IMR-90 (cell line): ENCODE results near the gene EAF1. TPM values are rescaled to one million over a fixed set of nuclear protein-coding genes. Genes with fewer than 3 reads are reported as not detected.

Experiments
- ATAC-seq: fragments of 200-7000 bp; cut with Tn5 transposase; 2 replicates; pipeline ENCODE4 v1.9.1; 2020; ENCODE audit warnings: low read depth, mild to moderate bottlenecking, moderate library complexity
- BruUV-seq: library from RNA; stranded (reverse); fragments of 400-500 nt; replicated peaks from 2 replicates; lab custom pipeline; 2021; lab: Mats Ljungman, UMichigan
- CTCF ChIA-PET: fragments of 300-600 bp; formaldehyde crosslinking; extraction: SDS; loops from one replicate; lab custom pipeline; 2021; ENCODE audit warnings: antibody characterized with exemption; lab: Yijun Ruan, JAX
- POLR2A ChIA-PET: fragments of 300-600 bp; sonication (Branson Sonifier 250); formaldehyde crosslinking; loops from one replicate; lab custom pipeline; 2022; ENCODE audit warnings: antibody characterized with exemption; ENCODE audit not compliant: unreplicated experiment; lab: Charles Lee
- DNase-seq: peaks from one replicate; pipeline ENCODE4 v3.0.0; 2013
- H2AFZ ChIP-seq: replicated peaks from 2 replicates; pipeline ENCODE3; 2013; ENCODE audit warnings: low read length, mild to moderate bottlenecking; ENCODE audit not compliant: poor library complexity
- H2AK5ac ChIP-seq: 2 replicates; pipeline ENCODE4 v1.6.1; 2013; ENCODE audit warnings: low read depth, low read length, inconsistent platforms
- H2AK9ac ChIP-seq: replicated peaks from 2 replicates; pipeline ENCODE3; 2013; ENCODE audit warnings: mild to moderate bottlenecking, low read depth, low read length, moderate library complexity; ENCODE audit not compliant: poor library complexity
- H2BK120ac ChIP-seq: 2 replicates; pipeline ENCODE4 v1.6.1; 2013; ENCODE audit warnings: low read depth, low read length, inconsistent platforms
- H2BK15ac ChIP-seq: 3 replicates; pipeline ENCODE4 v1.6.1; 2013; ENCODE audit warnings: low read depth, low read length, inconsistent platforms
- H2BK20ac ChIP-seq: 2 replicates; pipeline ENCODE4 v1.6.1; 2013; ENCODE audit warnings: low read depth, mild to moderate bottlenecking, inconsistent platforms, low read length, moderate library complexity
- H2BK5ac ChIP-seq: 2 replicates; pipeline ENCODE4 v1.6.1; 2013; ENCODE audit warnings: mild to moderate bottlenecking, low read depth, low read length, inconsistent platforms; ENCODE audit not compliant: poor library complexity, severe bottlenecking
- H3K14ac ChIP-seq: replicated peaks from 2 replicates; pipeline ENCODE4 v1.6.1; 2013; ENCODE audit warnings: low read depth, low read length, inconsistent platforms
- H3K18ac ChIP-seq: 2 replicates; pipeline ENCODE4 v1.6.1; 2013; ENCODE audit warnings: low read depth, low read length, control low read depth
- H3K23ac ChIP-seq: 2 replicates; pipeline ENCODE4 v1.6.1; 2013; ENCODE audit warnings: low read depth, low read length, inconsistent platforms
- H3K27ac ChIP-seq: 2 replicates; pipeline ENCODE4 v1.5.1; 2013; ENCODE audit warnings: mild to moderate bottlenecking, control low read depth, low read length; ENCODE audit not compliant: insufficient read depth
- H3K27me3 ChIP-seq: 2 replicates; pipeline ENCODE4 v1.6.1; 2013; ENCODE audit warnings: low read length; ENCODE audit not compliant: control insufficient read depth, insufficient read depth
- H3K36me3 ChIP-seq: 2 replicates; pipeline ENCODE4 v1.6.1; 2013; ENCODE audit warnings: low read length, mixed read lengths; ENCODE audit not compliant: control insufficient read depth, insufficient read depth
- H3K4ac ChIP-seq: 2 replicates; pipeline ENCODE4 v1.6.1; 2013; ENCODE audit warnings: low read depth, low read length, inconsistent platforms
- H3K4me1 ChIP-seq: 2 replicates; pipeline ENCODE4 v1.6.1; 2013; ENCODE audit warnings: low read length, mixed read lengths; ENCODE audit not compliant: control insufficient read depth, insufficient read depth
- H3K4me2 ChIP-seq: 2 replicates; pipeline ENCODE4 v1.6.1; 2013; ENCODE audit warnings: low read depth, mild to moderate bottlenecking, control low read depth, low read length, moderate library complexity
- H3K4me3 ChIP-seq: 2 replicates; pipeline ENCODE4 v1.5.1; 2013; ENCODE audit warnings: low read depth, mild to moderate bottlenecking, control low read depth, low read length, moderate library complexity; ENCODE audit not compliant: insufficient read depth
- H3K56ac ChIP-seq: 2 replicates; pipeline ENCODE4 v1.6.1; 2013; ENCODE audit warnings: low read length, inconsistent platforms; ENCODE audit not compliant: insufficient read depth; ENCODE audit errors: extremely low read depth
- H3K79me1 ChIP-seq, 2 experiments: 2 replicates each; pipeline ENCODE4 v1.6.1; 2013; ENCODE audit warnings: low read length in 2 of 2, inconsistent platforms in 1 of 2, low read depth in 1 of 2
- H3K9ac ChIP-seq: 2 replicates; pipeline ENCODE4 v1.6.1; 2013; ENCODE audit warnings: low read depth, low read length, control low read depth
- H3K9me1 ChIP-seq: 2 replicates; pipeline ENCODE4 v1.6.1; 2013; ENCODE audit warnings: low read length, inconsistent platforms; ENCODE audit not compliant: insufficient read depth
- H3K9me3 ChIP-seq: 2 replicates; pipeline ENCODE4 v1.6.1; 2013; ENCODE audit warnings: low read length; ENCODE audit not compliant: control insufficient read depth, insufficient read depth
- H4K20me1 ChIP-seq: 2 replicates; pipeline ENCODE4 v1.6.1; 2013; ENCODE audit warnings: low read length, inconsistent platforms; ENCODE audit not compliant: insufficient read depth
- H4K5ac ChIP-seq: 2 replicates; pipeline ENCODE4 v1.6.1; 2013; ENCODE audit warnings: mild to moderate bottlenecking, low read depth, low read length, control low read depth
- H4K8ac ChIP-seq, 2 experiments: 2 replicates each; pipeline ENCODE4 v1.6.1; 2013; ENCODE audit warnings: low read depth in 2 of 2, low read length in 2 of 2, control low read depth in 1 of 2, inconsistent platforms in 1 of 2
- H4K91ac ChIP-seq: 2 replicates; pipeline ENCODE4 v1.6.1; 2013; ENCODE audit warnings: low read depth, low read length, inconsistent platforms; ENCODE audit not compliant: insufficient read depth
- BHLHE40 ChIP-seq: fragments of 150-350 bp; IDR thresholded peaks from 2 replicates; pipeline ENCODE4 v1.6.1; 2016; ENCODE audit warnings: mild to moderate bottlenecking, low read depth, low read length
- CEBPB ChIP-seq: IDR thresholded peaks from 2 replicates; pipeline ENCODE4 v1.6.1; 2012; ENCODE audit warnings: low read depth, low read length, improper control_type of control experiment
- CHD1 ChIP-seq: IDR thresholded peaks from 2 replicates; pipeline ENCODE4 v1.6.1; 2012; ENCODE audit warnings: low read depth, low read length, improper control_type of control experiment
- FOS ChIP-seq: fragments of 150-350 bp; IDR thresholded peaks from 2 replicates; pipeline ENCODE4 v1.6.1; 2016; ENCODE audit warnings: low read depth, low read length
- MAFK ChIP-seq: IDR thresholded peaks from 2 replicates; pipeline ENCODE4 v1.6.1; 2012; ENCODE audit warnings: low read depth, low read length, improper control_type of control experiment
- MAZ ChIP-seq: IDR thresholded peaks from 2 replicates; pipeline ENCODE4 v1.6.1; 2012; ENCODE audit warnings: low read depth, mild to moderate bottlenecking, low read length, improper control_type of control experiment, moderate library complexity, borderline replicate concordance
- MXI1 ChIP-seq: IDR thresholded peaks from 2 replicates; pipeline ENCODE4 v1.6.1; 2012; ENCODE audit warnings: low read depth, mild to moderate bottlenecking, low read length, moderate library complexity, borderline replicate concordance
- NFE2L2 ChIP-seq: fragments of 150-350 bp; IDR thresholded peaks from 2 replicates; pipeline ENCODE4 v1.6.1; 2016; ENCODE audit warnings: low read depth, mild to moderate bottlenecking, low read length
- POLR2A ChIP-seq: IDR thresholded peaks from 2 replicates; pipeline ENCODE4 v1.6.1; 2012; ENCODE audit warnings: mild to moderate bottlenecking, low read depth, low read length
- RAD21 ChIP-seq: IDR thresholded peaks from 2 replicates; pipeline ENCODE4 v1.6.1; 2012; ENCODE audit warnings: low read length, improper control_type of control experiment
- RCOR1 ChIP-seq: IDR thresholded peaks from 2 replicates; pipeline ENCODE4 v1.6.1; 2012; ENCODE audit warnings: mild to moderate bottlenecking, low read length, improper control_type of control experiment; ENCODE audit not compliant: insufficient replicate concordance
- RFX5 ChIP-seq: IDR thresholded peaks from 2 replicates; pipeline ENCODE4 v1.8.0; 2012; ENCODE audit warnings: low read depth, mild to moderate bottlenecking, low read length, moderate library complexity
- SMC3 ChIP-seq: fragments of 150-350 bp; IDR thresholded peaks from 2 replicates; pipeline ENCODE4 v1.6.1; 2016; ENCODE audit warnings: low read depth, mild to moderate bottlenecking, antibody characterized with exemption, low read length, moderate library complexity
- WGBS, 2 experiments: methylation state at CpG; one replicate each; pipeline versions ENCODE4 v1.1.5 to v1.1.7; 2013; ENCODE audit warnings: missing lambda C conversion rate in 2 of 2; ENCODE audit not compliant: insufficient read length in 1 of 2; ENCODE audit errors: extremely low coverage in 2 of 2; 5-methylcytosine and 5-hydroxymethylcytosine counted together
- dilution Hi-C: fragments of 300-500 bp; cut with HindIII; formaldehyde crosslinking; loops from one replicate; pipeline ENCODE4 v1.14.3; 2018; ENCODE audit warnings: low sequenced_read_pairs; ENCODE audit not compliant: unreplicated experiment
- in situ Hi-C: fragments of 300-500 bp; cut with MboI; formaldehyde crosslinking; loops from 3 replicates; pipeline ENCODE4 v1.14.3; 2019; ENCODE audit warnings: low sequenced_read_pairs, inconsistent platforms, mixed read lengths
- intact Hi-C: fragments of 100-400 bp; cut with micrococcal nuclease; formaldehyde crosslinking; loops from 2 replicates; pipeline ENCODE4 v1.10.0; 2022
- polyA plus RNA-seq, 3 experiments: library from polyadenylated mRNA; depleted of rRNA; stranded (reverse); fragments of >200 nt; gene quantifications; 2 replicates each; pipeline ENCODE4 v1.2.3, GENCODE V29; 2012; ENCODE audit warnings: low replicate concordance in 1 of 3
- total RNA-seq: library from RNA; depleted of rRNA; stranded (reverse); fragments of >200 nt; gene quantifications from 2 replicates; pipeline ENCODE4 v1.2.3, GENCODE V29; 2012
- TF ChIP-seq, protein P1 (sequence below): conservative IDR thresholded peaks from 2 replicates; pipeline ENCODE4 v1.5.1; 2012; ENCODE audit warnings: mild to moderate bottlenecking, low read depth, low read length, improper control_type of control experiment
- TF ChIP-seq, protein P2 (sequence below): fragments of 150-350 bp; IDR thresholded peaks from 2 replicates; pipeline ENCODE4 v1.6.1; 2017; ENCODE audit warnings: mild to moderate bottlenecking, antibody characterized with exemption, low read length, low read depth
- TF ChIP-seq, protein P3 (sequence below): fragments of 150-350 bp; IDR thresholded peaks from 2 replicates; pipeline ENCODE4 v1.6.1; 2016; ENCODE audit warnings: low read depth, mild to moderate bottlenecking, low read length, moderate library complexity, borderline replicate concordance

The EAF1 gene
- total and polyA plus RNA-seq, 2 of the 4 experiments (the other 2 are of a cell fraction): 7.0 to 21.3 TPM

DNA sequence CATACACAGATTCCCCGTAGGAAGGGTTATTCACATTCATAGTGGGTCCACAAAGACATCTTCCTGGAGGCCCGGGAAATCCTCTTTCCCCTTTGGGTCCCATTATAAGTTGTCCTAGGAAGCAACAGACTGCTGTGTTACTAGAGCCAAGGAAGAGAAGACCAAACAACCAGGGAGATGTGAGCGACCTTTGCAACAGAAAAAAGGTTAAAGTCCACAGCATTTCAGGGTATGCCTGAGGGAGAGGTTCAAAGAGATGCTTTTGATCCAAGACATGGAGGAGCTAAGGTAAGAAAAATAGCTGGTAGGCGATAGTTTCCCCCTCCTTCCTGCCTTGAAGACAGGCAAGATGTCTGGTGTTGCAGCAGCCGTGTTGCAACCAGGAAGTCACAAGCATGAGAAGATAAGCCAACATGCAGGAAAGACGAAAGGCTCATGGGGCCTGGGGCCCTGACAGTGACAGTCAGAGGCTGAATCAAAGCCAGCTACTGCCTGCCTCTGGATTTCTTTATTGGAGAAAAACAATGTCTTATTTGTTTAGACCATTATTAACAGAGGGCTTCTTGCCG is 30.9 kb downstream of the EAF1 start:
- no peak overlapping the region for H2AFZ ChIP-seq
- dilution Hi-C loops (no loop called here), in situ Hi-C loops (no loop called here), intact Hi-C loops (no loop called here)
- H4K8ac ChIP-seq: no peak overlapping the region
- ChIA-PET CTCF (no interaction called here), POLR2A (no interaction called here)
- H2BK5ac ChIP-seq: no peak overlapping the region
- no peak overlapping the region for H3K4me2 ChIP-seq
- no peak overlapping the region for H2BK20ac ChIP-seq
- H3K14ac ChIP-seq: no peak overlapping the region
- no peaks in the 10 kb centered on the region for H3K79me1 ChIP-seq
- H3K4me1 ChIP-seq: no peaks in the 10 kb centered on the region
- no peak overlapping the region for H3K23ac ChIP-seq
- TF ChIP-seq MAFK (no peak), MXI1 (no peak), MAZ (no peak), SMC3 (no peak), FOS (no peak), BHLHE40 (no peak), NFE2L2 (no peak), POLR2A (no peak), CEBPB (no peak), RCOR1 (no peak), RFX5 (no peak), CHD1 (no peak), RAD21 (no peak)
- TF ChIP-seq, protein P1, sequence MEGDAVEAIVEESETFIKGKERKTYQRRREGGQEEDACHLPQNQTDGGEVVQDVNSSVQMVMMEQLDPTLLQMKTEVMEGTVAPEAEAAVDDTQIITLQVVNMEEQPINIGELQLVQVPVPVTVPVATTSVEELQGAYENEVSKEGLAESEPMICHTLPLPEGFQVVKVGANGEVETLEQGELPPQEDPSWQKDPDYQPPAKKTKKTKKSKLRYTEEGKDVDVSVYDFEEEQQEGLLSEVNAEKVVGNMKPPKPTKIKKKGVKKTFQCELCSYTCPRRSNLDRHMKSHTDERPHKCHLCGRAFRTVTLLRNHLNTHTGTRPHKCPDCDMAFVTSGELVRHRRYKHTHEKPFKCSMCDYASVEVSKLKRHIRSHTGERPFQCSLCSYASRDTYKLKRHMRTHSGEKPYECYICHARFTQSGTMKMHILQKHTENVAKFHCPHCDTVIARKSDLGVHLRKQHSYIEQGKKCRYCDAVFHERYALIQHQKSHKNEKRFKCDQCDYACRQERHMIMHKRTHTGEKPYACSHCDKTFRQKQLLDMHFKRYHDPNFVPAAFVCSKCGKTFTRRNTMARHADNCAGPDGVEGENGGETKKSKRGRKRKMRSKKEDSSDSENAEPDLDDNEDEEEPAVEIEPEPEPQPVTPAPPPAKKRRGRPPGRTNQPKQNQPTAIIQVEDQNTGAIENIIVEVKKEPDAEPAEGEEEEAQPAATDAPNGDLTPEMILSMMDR: no peak
- TF ChIP-seq, protein P2, sequence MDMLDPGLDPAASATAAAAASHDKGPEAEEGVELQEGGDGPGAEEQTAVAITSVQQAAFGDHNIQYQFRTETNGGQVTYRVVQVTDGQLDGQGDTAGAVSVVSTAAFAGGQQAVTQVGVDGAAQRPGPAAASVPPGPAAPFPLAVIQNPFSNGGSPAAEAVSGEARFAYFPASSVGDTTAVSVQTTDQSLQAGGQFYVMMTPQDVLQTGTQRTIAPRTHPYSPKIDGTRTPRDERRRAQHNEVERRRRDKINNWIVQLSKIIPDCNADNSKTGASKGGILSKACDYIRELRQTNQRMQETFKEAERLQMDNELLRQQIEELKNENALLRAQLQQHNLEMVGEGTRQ: no peak
- TF ChIP-seq, protein P3, sequence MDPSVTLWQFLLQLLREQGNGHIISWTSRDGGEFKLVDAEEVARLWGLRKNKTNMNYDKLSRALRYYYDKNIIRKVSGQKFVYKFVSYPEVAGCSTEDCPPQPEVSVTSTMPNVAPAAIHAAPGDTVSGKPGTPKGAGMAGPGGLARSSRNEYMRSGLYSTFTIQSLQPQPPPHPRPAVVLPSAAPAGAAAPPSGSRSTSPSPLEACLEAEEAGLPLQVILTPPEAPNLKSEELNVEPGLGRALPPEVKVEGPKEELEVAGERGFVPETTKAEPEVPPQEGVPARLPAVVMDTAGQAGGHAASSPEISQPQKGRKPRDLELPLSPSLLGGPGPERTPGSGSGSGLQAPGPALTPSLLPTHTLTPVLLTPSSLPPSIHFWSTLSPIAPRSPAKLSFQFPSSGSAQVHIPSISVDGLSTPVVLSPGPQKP: no peak
- no peak overlapping the region for H3K4me3 ChIP-seq
- ATAC-seq (no peak), DNase-seq (no peak)
- no peak overlapping the region for H3K9ac ChIP-seq
- BruUV-seq: no TSS peak
- H3K27me3 ChIP-seq: no peaks in the 10 kb centered on the region; the same call in 1 of the 2 replicates
- H3K56ac ChIP-seq: no peak overlapping the region
- H3K18ac ChIP-seq: no peak overlapping the region
- no peaks in the 10 kb centered on the region for H3K36me3 ChIP-seq
- H3K9me3 ChIP-seq: peaks cover 2% of the 10 kb centered on the region; the same call in 1 of the 2 replicates
- H3K27ac ChIP-seq: no peak overlapping the region
- H2AK9ac ChIP-seq: no peak overlapping the region
- no CpG with 5 or more reads among the region's 7 CpGs for WGBS, 2 experiments
- no peak overlapping the region for H2BK15ac ChIP-seq
- H4K20me1 ChIP-seq: no peaks in the 10 kb centered on the region; the same call in 1 of the 2 replicates
- no peak overlapping the region for H4K91ac ChIP-seq
- no peak overlapping the region for H2BK120ac ChIP-seq
- no peak overlapping the region for H3K4ac ChIP-seq
- H4K5ac ChIP-seq: no peak overlapping the region
- no peak overlapping the region for H2AK5ac ChIP-seq
- H3K9me1 ChIP-seq: no peaks in the 10 kb centered on the region
